Glutamatergic neuron (in vitro differentiated cells): Measurements from ENCODE around the gene FAM53B. TPM values are rescaled to one million over a fixed set of nuclear protein-coding genes. Genes with fewer than 3 reads are reported as not detected.

Experiments used
- DNase-seq: peaks from one replicate; pipeline ENCODE4 v3.0.0; 2022
- H3K27ac Mint-ChIP-seq: one replicate; pipeline ENCODE4 v1.8.0; 2020; ENCODE audit warnings: mild to moderate bottlenecking, mixed read lengths, inconsistent platforms; ENCODE audit not compliant: unreplicated experiment
- H3K27me3 Mint-ChIP-seq: one replicate; pipeline ENCODE4 v1.8.0; 2020; ENCODE audit warnings: mild to moderate bottlenecking, moderate library complexity, mixed read lengths, inconsistent platforms; ENCODE audit not compliant: unreplicated experiment
- H3K36me3 Mint-ChIP-seq: one replicate; pipeline ENCODE4 v1.8.0; 2020; ENCODE audit warnings: mild to moderate bottlenecking, mixed read lengths, inconsistent platforms; ENCODE audit not compliant: unreplicated experiment
- H3K4me1 Mint-ChIP-seq: one replicate; pipeline ENCODE4 v1.8.0; 2020; ENCODE audit warnings: mild to moderate bottlenecking, low read depth, mixed read lengths, inconsistent platforms; ENCODE audit not compliant: unreplicated experiment
- H3K4me3 Mint-ChIP-seq: one replicate; pipeline ENCODE4 v1.8.0; 2020; ENCODE audit warnings: mild to moderate bottlenecking, mixed read lengths, inconsistent platforms; ENCODE audit not compliant: unreplicated experiment
- H3K9me3 Mint-ChIP-seq: one replicate; pipeline ENCODE4 v1.8.0; 2020; ENCODE audit warnings: mild to moderate bottlenecking, moderate library complexity, mixed read lengths, inconsistent platforms; ENCODE audit not compliant: unreplicated experiment
- total RNA-seq: library from RNA; stranded (reverse); fragmentation: NEBNext Ultra II Directional; extraction: Animal tissue kit (Norgen Biotek cat#: 25700); gene quantifications from one replicate; pipeline ENCODE4 v1.2.1, GENCODE V29; 2021; ENCODE audit not compliant: unreplicated experiment
- TF ChIP-seq, protein P1 (sequence below): fragments of 200-600 bp; sonication (generic); IDR thresholded peaks from one replicate; pipeline ENCODE4 v1.5.0; 2021; ENCODE audit not compliant: partially characterized antibody, unreplicated experiment

Gene FAM53B
- total RNA-seq, 1 donor from 2014 or later = 30.5 TPM

DNA sequence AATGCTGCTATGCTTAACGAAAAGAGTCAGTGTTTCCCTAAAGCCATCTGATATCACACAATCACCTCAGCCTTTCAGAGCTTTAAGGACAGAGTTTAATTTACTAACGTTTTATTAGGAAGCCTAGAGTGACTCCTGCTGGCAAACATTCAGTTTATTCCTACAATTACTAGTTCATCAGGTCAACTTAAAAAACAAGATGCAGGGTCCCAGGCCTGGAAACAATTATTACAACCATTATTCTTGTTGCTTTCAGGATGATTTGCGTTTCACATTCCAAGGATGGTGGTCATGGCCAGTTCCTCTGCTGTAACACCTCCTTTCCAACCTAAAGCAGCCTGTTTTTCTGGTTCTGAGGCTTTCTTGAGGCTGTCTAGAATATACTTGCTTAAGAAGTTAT, 1.5 kb upstream of the FAM53B start:
- peaks cover 4% of the 10 kb centered on the region for H3K9me3 Mint-ChIP-seq
- no peak overlapping the region for H3K27ac Mint-ChIP-seq
- H3K4me3 Mint-ChIP-seq = no peak overlapping the region
- peaks cover 10% of the 10 kb centered on the region for H3K4me1 Mint-ChIP-seq
- no peak for DNase-seq
- no peaks in the 10 kb centered on the region for H3K36me3 Mint-ChIP-seq
- TF ChIP-seq, protein P1, sequence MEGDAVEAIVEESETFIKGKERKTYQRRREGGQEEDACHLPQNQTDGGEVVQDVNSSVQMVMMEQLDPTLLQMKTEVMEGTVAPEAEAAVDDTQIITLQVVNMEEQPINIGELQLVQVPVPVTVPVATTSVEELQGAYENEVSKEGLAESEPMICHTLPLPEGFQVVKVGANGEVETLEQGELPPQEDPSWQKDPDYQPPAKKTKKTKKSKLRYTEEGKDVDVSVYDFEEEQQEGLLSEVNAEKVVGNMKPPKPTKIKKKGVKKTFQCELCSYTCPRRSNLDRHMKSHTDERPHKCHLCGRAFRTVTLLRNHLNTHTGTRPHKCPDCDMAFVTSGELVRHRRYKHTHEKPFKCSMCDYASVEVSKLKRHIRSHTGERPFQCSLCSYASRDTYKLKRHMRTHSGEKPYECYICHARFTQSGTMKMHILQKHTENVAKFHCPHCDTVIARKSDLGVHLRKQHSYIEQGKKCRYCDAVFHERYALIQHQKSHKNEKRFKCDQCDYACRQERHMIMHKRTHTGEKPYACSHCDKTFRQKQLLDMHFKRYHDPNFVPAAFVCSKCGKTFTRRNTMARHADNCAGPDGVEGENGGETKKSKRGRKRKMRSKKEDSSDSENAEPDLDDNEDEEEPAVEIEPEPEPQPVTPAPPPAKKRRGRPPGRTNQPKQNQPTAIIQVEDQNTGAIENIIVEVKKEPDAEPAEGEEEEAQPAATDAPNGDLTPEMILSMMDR = peak; percentile 28
- peaks cover 10% of the 10 kb centered on the region for H3K27me3 Mint-ChIP-seq

DNA sequence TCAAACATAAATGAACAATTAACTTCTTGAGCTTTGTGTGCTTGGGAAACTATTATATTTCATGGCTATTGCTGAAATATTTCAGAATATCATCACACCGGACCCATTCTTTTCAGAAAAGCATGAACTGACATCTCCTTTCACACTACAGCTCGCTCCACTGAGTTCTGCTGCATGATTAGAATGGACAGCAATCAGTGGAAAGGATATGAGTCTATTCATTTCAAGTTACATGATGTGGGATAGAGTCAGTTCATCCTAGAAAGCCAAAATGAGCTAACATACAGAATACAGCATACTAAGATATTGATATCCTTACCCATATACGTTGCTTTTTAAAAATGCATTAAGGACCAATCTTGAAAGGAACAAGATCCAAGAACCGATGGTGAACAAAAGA, 1.1 kb upstream of the FAM53B start:
- DNase-seq = no peak
- peak overlapping the region; percentile 82 for H3K4me3 Mint-ChIP-seq
- no peak overlapping the region for H3K27ac Mint-ChIP-seq
- H3K36me3 Mint-ChIP-seq = no peaks in the 10 kb centered on the region
- peaks cover 10% of the 10 kb centered on the region for H3K27me3 Mint-ChIP-seq
- peaks cover 4% of the 10 kb centered on the region for H3K9me3 Mint-ChIP-seq
- TF ChIP-seq, protein P1 = no peak
- H3K4me1 Mint-ChIP-seq = peaks cover 14% of the 10 kb centered on the region

DNA sequence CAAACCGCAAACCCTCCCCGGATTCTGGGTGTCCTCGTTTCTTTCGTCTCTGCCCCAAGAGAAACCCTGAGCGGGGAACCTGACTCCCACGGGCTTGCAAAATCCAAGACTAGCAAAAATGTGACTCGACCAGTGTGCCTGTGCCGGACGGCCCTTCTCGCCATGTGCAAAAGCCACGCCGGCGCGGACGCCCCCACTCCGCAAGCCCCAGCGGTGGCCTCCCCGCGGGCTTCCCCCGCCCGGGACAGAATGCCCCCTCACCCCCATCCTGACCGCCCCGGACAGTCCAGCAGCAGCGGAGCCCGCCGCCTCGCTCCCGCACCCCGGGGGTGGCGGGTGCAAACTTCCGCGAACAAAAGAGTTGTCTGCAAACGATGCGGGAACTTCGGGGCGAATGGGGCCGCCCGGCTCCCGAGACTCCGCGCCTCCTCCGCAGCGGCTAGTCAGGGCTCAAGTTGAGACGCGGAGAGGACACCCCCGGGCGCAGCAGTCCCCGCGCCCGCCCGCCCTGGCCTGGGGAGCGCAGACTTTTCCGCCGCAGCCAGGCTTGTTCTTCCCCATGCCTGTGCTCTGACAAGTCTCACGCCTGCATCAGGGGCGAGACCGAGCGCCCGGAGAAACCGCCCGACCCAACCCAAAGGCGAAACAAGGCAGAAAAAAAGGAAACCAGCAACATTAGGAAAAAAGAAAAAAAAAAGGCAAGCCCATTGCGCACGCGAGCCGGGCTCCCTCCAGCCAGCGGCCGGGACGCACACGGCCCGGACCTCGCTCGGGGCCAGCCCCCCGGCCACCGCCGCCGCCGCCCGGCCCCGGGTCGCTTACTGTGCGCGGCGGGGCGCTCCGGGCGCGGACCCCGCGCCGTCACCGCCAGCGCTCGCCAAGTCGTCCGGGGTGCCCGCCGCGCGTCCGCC, 732 bp downstream of the FAM53B start:
- TF ChIP-seq, protein P1 = no peak
- Mint-ChIP-seq H3K27me3 (peaks cover 15% of the 10 kb centered on the region), H3K4me1 (peaks cover 31% of the 10 kb centered on the region), H3K4me3 (peak overlapping the region; percentile 90), H3K9me3 (peaks cover 5% of the 10 kb centered on the region), H3K36me3 (no peaks in the 10 kb centered on the region), H3K27ac (peak overlapping the region; percentile 99)
- DNase-seq = peak; percentile 52

DNA sequence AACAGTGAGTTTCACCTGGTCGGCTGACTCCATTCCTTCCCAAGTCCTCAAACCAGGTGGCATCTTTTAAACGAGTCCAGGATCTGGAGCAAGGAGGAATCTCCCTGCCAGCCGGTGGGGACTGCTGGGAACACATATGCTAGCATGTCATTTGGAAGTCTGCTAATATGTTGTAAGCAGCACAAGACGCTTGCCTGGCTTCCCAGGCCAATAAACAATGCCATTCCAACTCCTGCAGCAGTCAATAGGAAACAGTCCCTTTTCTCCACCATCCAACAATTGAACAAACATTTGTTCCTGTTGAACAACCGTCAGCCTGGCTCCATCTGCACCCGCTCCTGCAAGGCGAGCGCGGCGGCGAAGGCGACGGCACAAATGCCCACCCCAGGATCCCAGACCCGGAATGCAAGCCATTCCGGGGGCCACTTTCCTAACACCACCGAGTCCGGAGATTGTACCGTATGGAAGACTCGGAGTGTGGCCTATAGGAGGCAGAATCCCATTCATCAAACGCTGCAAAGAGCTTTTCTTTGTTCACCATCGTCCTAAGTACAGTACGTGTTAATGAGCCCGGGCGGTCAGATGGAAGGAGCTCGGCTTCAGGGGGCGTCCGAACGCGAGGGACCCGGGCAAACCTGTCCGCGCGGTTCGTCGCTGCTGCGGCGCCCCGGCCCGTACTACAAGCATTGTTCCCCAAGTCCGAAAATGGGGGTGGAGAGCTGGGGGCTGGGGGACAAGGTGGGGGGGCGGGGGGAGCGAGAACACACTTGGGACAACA, 1.6 kb downstream of the FAM53B start:
- Mint-ChIP-seq H3K4me1 (peaks cover 40% of the 10 kb centered on the region), H3K36me3 (no peaks in the 10 kb centered on the region), H3K9me3 (peaks cover 6% of the 10 kb centered on the region), H3K27ac (peak overlapping the region; percentile 99), H3K27me3 (peaks cover 15% of the 10 kb centered on the region), H3K4me3 (peak overlapping the region; percentile 90)
- DNase-seq = peak; percentile 60
- TF ChIP-seq, protein P1 = peak; percentile 28
